Activated effector memory CD4-positive, alpha-beta T cell treated with Interleukin-2 at 50 U/mL for 16 hours (primary cell): Measurements from ENCODE around the gene CSHL1.
A peak's percentile ranks its signal among the peaks of the same experiment; 100 is the strongest.

Source experiments
- DNase-seq: peaks from one replicate; pipeline ENCODE4 v3.0.0-alpha.2; 2020

Gene CSHL1

GRCh38 chr17:63911041-63911635 is at the start of gene CSHL1:
CSHL1 (minus strand) TSS chr17:63911258; CDS start chr17:63911196, 62 bp downstream.
- no peak for DNase-seq

- DNase-seq, result no peak
Observed at GRCh38 chr17:63960430-63960829, 49.4 kb upstream of the CSHL1 start.

- DNase-seq, result no peak
Observed at GRCh38 chr17:63960006-63960405, 48.9 kb upstream of the CSHL1 start.

- DNase-seq, result no peak
Observed at GRCh38 chr17:63956296-63956920, 45.4 kb upstream of the CSHL1 start.

- no peak for DNase-seq
Observed at GRCh38 chr17:63955791-63956190, 44.7 kb upstream of the CSHL1 start.

- no peak for DNase-seq
Observed at GRCh38 chr17:63955232-63955631, 44.2 kb upstream of the CSHL1 start.

- DNase-seq, result peak; percentile 31
Observed at GRCh38 chr17:63954402-63955063, 43.5 kb upstream of the CSHL1 start.

- DNase-seq, result no peak
Observed at GRCh38 chr17:63950940-63951907, 40.2 kb upstream of the CSHL1 start.

- no peak for DNase-seq
Observed at GRCh38 chr17:63949576-63950250, 38.7 kb upstream of the CSHL1 start.

GRCh38 chr17:63948521-63948920 is 37.5 kb upstream of the CSHL1 start:
- no peak for DNase-seq

GRCh38 chr17:63947711-63948330 is 36.8 kb upstream of the CSHL1 start:
- no peak for DNase-seq

- DNase-seq, result peak; percentile 33
Observed at GRCh38 chr17:63946440-63947363, 35.6 kb upstream of the CSHL1 start.

- no peak for DNase-seq
Observed at GRCh38 chr17:63945784-63946439, 34.9 kb upstream of the CSHL1 start.

GRCh38 chr17:63944736-63945499 is 33.9 kb upstream of the CSHL1 start:
- no peak for DNase-seq

GRCh38 chr17:63943745-63944144 is 32.7 kb upstream of the CSHL1 start:
- DNase-seq, result no peak

- no peak for DNase-seq
Observed at GRCh38 chr17:63942309-63942985, 31.4 kb upstream of the CSHL1 start.

GRCh38 chr17:63941751-63942150 is 30.7 kb upstream of the CSHL1 start:
- no peak for DNase-seq

- no peak for DNase-seq
Observed at GRCh38 chr17:63941162-63941561, 30.1 kb upstream of the CSHL1 start.

- DNase-seq, result no peak
Observed at GRCh38 chr17:63940584-63940983, 29.5 kb upstream of the CSHL1 start.
